Prostate gland (tissue), 2 donors: ENCODE measurements around the gene NXN. TPM values are rescaled to one million over a fixed set of nuclear protein-coding genes. Genes with fewer than 3 reads are reported as not detected.
"Not testable (repeated sequence)": the region's sequence is repeated elsewhere in the genome, so short reads cannot be mapped to it uniquely, and the experiment has no call there.

Source experiments
- DNase-seq: peaks from one replicate; pipeline ENCODE4 v3.0.0-alpha.2; 2019; ENCODE audit warnings: low spot score
- H3K27ac ChIP-seq, 2 donors: fragments of 200-600 bp; sonication (generic); 2 replicates each; pipeline ENCODE4 v1.5.1; 2017 to 2019
- H3K27me3 ChIP-seq: fragments of 200-600 bp; sonication (generic); replicated peaks from 2 replicates; pipeline ENCODE4 v1.5.1; 2019; ENCODE audit not compliant: insufficient read depth
- H3K36me3 ChIP-seq, 2 donors: fragments of 200-600 bp; sonication (generic); 1 replicate in 1 of 2; 2 replicates in 1 of 2; pipeline versions ENCODE4 v1.5.1 to v1.8.1; 2017 to 2019
- H3K4me1 ChIP-seq: fragments of 200-600 bp; sonication (generic); replicated peaks from 2 replicates; pipeline ENCODE4 v1.5.1; 2019
- H3K4me3 ChIP-seq, 2 donors: fragments of 200-600 bp; sonication (generic); 2 replicates each; pipeline ENCODE4 v1.5.1; 2017 to 2019
- H3K9me3 ChIP-seq: fragments of 200-600 bp; sonication (generic); 2 replicates; pipeline ENCODE4 v1.5.1; 2017
- POLR2A ChIP-seq: fragments of 450-650 bp; IDR thresholded peaks from one replicate; pipeline ENCODE4 v1.6.1; 2016; ENCODE audit warnings: antibody characterized with exemption, mild to moderate bottlenecking
- POLR2AphosphoS5 ChIP-seq: sonication (generic); formaldehyde crosslinking; IDR thresholded peaks from one replicate; pipeline ENCODE4 v1.6.1; 2017; ENCODE audit warnings: antibody characterized with exemption
- WGBS: methylation state at CpG from one replicate; pipeline ENCODE4 v1.1.5; 2018; 5-methylcytosine and 5-hydroxymethylcytosine counted together
- intact Hi-C: fragments of 100-400 bp; cut with DNase I; formaldehyde crosslinking; loops from one replicate; pipeline ENCODE4 v1.14.2; 2022
- total RNA-seq, 2 donors: library from RNA; depleted of rRNA; stranded (reverse); fragments of >200 nt; gene quantifications; one replicate each; pipeline ENCODE4 v1.1.0, GENCODE V29; 2016
- TF ChIP-seq, protein P1 (sequence below), 4 experiments: fragments of 200-600 bp in 2 of 4; fragments of 450-650 bp in 2 of 4; sonication (generic) in 2 of 4; IDR thresholded peaks; 1 replicate in 3 of 4; 2 replicates in 1 of 4; pipeline ENCODE4 v1.5.1; 2016 to 2019; ENCODE audit warnings: antibody characterized with exemption in 4 of 4, mild to moderate bottlenecking in 2 of 4, moderate library complexity in 2 of 4

NXN gene
- total RNA-seq, 2 donors from 2014 or later = 56.2 to 56.7 TPM

DNA sequence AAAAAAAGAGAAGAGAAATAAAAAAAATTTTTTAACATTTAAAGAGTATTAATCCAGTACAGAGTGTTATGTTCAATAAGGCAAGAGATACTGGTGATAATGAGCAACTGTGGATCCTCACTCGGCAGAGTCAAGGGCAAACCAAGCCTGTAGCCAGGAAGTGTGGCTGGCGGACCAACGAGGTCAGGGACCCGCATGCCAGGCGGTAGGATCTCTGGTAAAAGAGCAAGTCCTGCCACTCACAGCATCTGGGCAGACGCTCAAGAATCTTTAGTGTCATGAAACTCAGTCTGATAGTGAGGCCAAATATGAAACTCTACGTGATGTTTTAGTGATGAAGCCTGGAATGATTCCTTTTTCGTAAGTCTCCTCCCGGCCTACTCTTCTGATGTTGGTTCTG, 219.2 kb downstream of the NXN start:
- H3K9me3 ChIP-seq = no peaks in the 10 kb centered on the region
- no peak overlapping the region for H3K4me3 ChIP-seq
- H3K27ac ChIP-seq = peak overlapping the region; percentile 38 to 54
- DNase-seq = no peak
- intact Hi-C loops = no loop called here
- WGBS = 52% methylated on average over 9 of the region's 9 CpGs
- H3K27me3 ChIP-seq = no peaks in the 10 kb centered on the region
- TF ChIP-seq POLR2A = no peak
- TF ChIP-seq, protein P1, sequence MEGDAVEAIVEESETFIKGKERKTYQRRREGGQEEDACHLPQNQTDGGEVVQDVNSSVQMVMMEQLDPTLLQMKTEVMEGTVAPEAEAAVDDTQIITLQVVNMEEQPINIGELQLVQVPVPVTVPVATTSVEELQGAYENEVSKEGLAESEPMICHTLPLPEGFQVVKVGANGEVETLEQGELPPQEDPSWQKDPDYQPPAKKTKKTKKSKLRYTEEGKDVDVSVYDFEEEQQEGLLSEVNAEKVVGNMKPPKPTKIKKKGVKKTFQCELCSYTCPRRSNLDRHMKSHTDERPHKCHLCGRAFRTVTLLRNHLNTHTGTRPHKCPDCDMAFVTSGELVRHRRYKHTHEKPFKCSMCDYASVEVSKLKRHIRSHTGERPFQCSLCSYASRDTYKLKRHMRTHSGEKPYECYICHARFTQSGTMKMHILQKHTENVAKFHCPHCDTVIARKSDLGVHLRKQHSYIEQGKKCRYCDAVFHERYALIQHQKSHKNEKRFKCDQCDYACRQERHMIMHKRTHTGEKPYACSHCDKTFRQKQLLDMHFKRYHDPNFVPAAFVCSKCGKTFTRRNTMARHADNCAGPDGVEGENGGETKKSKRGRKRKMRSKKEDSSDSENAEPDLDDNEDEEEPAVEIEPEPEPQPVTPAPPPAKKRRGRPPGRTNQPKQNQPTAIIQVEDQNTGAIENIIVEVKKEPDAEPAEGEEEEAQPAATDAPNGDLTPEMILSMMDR (IDR thresholded peaks at IDR 0.05) = no peak
- TF ChIP-seq POLR2AphosphoS5 = no peak
- no peaks in the 10 kb centered on the region for H3K36me3 ChIP-seq
- no peaks in the 10 kb centered on the region for H3K4me1 ChIP-seq

GRCh38 chr17:759964-760363, 219.6 kb downstream of the NXN start:
- DNase-seq = peak; percentile 54
- TF ChIP-seq POLR2A (no peak), POLR2AphosphoS5 (peak; percentile 71)
- no peaks in the 10 kb centered on the region for H3K9me3 ChIP-seq
- H3K36me3 ChIP-seq = no peaks in the 10 kb centered on the region
- H3K4me3 ChIP-seq = no peak overlapping the region
- no peaks in the 10 kb centered on the region for H3K4me1 ChIP-seq
- no peaks in the 10 kb centered on the region for H3K27me3 ChIP-seq
- intact Hi-C loops = no loop called here
- H3K27ac ChIP-seq = peak overlapping the region; percentile 38 to 54
- 34% methylated on average over 5 of the region's 5 CpGs for WGBS

DNA sequence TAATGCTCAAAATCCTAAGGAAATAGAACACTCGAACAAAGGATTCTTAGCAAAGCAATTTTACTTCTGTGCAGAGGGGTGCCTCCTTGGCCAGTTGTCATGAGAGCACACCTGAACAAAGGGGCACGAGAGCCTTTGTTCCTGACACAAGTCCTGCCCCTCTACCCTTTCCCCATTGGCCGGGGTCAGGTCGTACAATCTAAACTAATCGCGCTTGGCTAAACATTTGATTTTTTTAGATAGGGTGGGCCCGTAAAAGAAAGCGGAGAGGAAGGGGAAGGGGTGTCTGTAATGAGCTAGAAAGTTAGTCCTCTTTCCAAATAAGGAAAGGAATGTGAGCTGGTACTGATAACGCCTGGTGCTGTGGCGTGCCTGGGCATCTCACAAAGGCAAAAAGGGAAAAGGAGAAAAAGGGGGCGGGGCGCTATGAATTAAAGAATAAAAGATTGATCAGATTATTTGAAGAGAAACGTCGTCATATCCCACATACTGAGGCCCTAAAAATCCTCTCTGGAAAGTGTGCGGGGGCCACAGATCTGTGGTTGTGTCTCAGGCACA, 223.5 kb downstream of the NXN start:
- H3K36me3 ChIP-seq, H3K27me3 ChIP-seq, H3K4me1 ChIP-seq, intact Hi-C loops, H3K4me3 ChIP-seq, DNase-seq, H3K9me3 ChIP-seq: not testable (repeated sequence)
- H3K27ac ChIP-seq = peak overlapping the region in 1 of 2 donors; percentile 50
- WGBS = 31% methylated on average over 15 of the region's 15 CpGs

- WGBS = 94% methylated on average over 9 of the region's 9 CpGs
- DNase-seq, H3K9me3 ChIP-seq, intact Hi-C loops, H3K27me3 ChIP-seq, H3K4me3 ChIP-seq, H3K36me3 ChIP-seq, H3K4me1 ChIP-seq: not testable (repeated sequence)
- peak overlapping the region in 1 of 2 donors; percentile 50 for H3K27ac ChIP-seq
Measured at GRCh38 chr17:755319-755961, 224.1 kb downstream of the NXN start.

DNA sequence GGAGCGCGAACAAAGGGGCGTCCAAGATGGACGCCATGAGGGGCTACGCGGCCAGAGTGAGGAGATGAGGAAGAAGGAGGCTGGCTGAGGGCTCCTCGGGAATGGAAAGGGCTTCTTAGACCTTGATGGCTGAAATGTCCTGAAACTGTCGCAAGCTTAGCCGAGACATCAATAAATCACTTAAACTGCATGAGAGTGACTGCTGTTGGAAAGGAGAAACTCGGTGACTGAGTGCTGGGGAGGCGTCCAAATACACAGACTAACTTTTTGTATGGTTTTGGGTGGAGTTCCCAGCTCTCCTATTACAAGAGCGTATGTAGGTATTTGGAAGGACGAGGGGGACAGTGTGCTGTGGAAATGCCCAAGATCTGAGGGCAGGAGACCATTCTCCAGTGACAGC, 226.2 kb downstream of the NXN start:
- Histone ChIP-seq H3K9me3 (no peaks in the 10 kb centered on the region), H3K27ac (no peak overlapping the region), H3K36me3 (no peaks in the 10 kb centered on the region), H3K4me1 (no peaks in the 10 kb centered on the region), H3K4me3 (no peak overlapping the region), H3K27me3 (no peaks in the 10 kb centered on the region)
- intact Hi-C loops = no loop called here
- 80% methylated on average over 13 of the region's 13 CpGs for WGBS
- DNase-seq = no peak
- no peak for TF ChIP-seq POLR2AphosphoS5
- TF ChIP-seq POLR2A = no peak
- TF ChIP-seq, protein P1 (IDR thresholded peaks at IDR 0.05) = no peak

GRCh38 chr17:752620-753219, 226.9 kb downstream of the NXN start:
- Histone ChIP-seq H3K36me3 (no peaks in the 10 kb centered on the region), H3K4me1 (no peaks in the 10 kb centered on the region), H3K27me3 (no peaks in the 10 kb centered on the region), H3K27ac (peak overlapping the region; percentile 88 to 92), H3K4me3 (peak overlapping the region; percentile 77 to 83), H3K9me3 (no peaks in the 10 kb centered on the region)
- intact Hi-C loops = no loop called here
- 4% methylated on average over 32 of the region's 43 CpGs for WGBS
- TF ChIP-seq POLR2AphosphoS5 (no peak), POLR2A (no peak)
- TF ChIP-seq, protein P1 (IDR thresholded peaks at IDR 0.05) = no peak
- DNase-seq = peak; percentile 64
